HepG2 (cell line): ENCODE measurements around the gene DOCK3. TPM values are rescaled to one million over a fixed set of nuclear protein-coding genes. Genes with fewer than 3 reads are reported as not detected.

Experiments
- ATAC-seq: fragments of 200-7000 bp; cut with Tn5 transposase; 3 replicates; pipeline ENCODE4 v1.9.1; 2020; ENCODE audit warnings: mild to moderate bottlenecking, moderate library complexity
- BruUV-seq: library from RNA; stranded (reverse); fragments of 400-500 nt; replicated peaks from 2 replicates; lab custom pipeline; 2021; lab: Mats Ljungman, UMichigan
- CTCF ChIA-PET: fragments of 300-600 bp; formaldehyde crosslinking; extraction: SDS; loops from one replicate; lab custom pipeline; 2021; ENCODE audit warnings: low total read pairs, inconsistent platforms, low intra/inter-chr PET ratio; lab: Yijun Ruan, JAX
- POLR2A ChIA-PET: fragments of 350-600 bp; sonication (Branson Sonifier 250); formaldehyde crosslinking; loops from one replicate; lab custom pipeline; 2020; ENCODE audit warnings: antibody characterized with exemption, inconsistent platforms; lab: Yijun Ruan, JAX
- DNase-seq: peaks from one replicate; pipeline ENCODE4 v3.0.0-alpha.2; 2015; ENCODE audit warnings: low spot score
- FAIRE-seq: peaks from 3 replicates; lab custom pipeline; 2011; peaks lifted over from hg19 to GRCh38; lab: Jason Lieb, UNC
- H2AFZ ChIP-seq: one replicate; pipeline ENCODE4 v1.6.1; 2011; ENCODE audit warnings: low read length, inconsistent platforms
- H3K27ac ChIP-seq: fragments of 300-600 bp; 3 replicates; pipeline ENCODE4 v1.8.0; 2011; ENCODE audit warnings: mixed run types, mild to moderate bottlenecking, mixed read lengths, low read length, inconsistent platforms; ENCODE audit not compliant: insufficient read depth; ENCODE audit errors: extremely low read length
- H3K27me3 ChIP-seq, 2 experiments: fragments of 200-600 bp in 1 of 2; 2 replicates in 1 of 2; 3 replicates in 1 of 2; pipeline versions ENCODE4 v1.6.0 to v1.8.0; 2011; ENCODE audit warnings: low read length in 2 of 2, mild to moderate bottlenecking in 2 of 2, moderate library complexity in 2 of 2, inconsistent platforms in 1 of 2; ENCODE audit not compliant: insufficient read depth in 2 of 2, control insufficient read depth in 1 of 2
- H3K36me3 ChIP-seq, 2 experiments: fragments of 200-600 bp in 1 of 2; replicated peaks in 1 of 2; 2 replicates in 1 of 2; 3 replicates in 1 of 2; pipeline versions ENCODE4 v1.5.1 to v1.8.0; 2011; ENCODE audit warnings: low read length in 2 of 2, inconsistent platforms in 1 of 2; ENCODE audit not compliant: insufficient read depth in 2 of 2, control insufficient read depth in 1 of 2
- H3K4me1 ChIP-seq: 2 replicates; pipeline ENCODE4 v1.5.1; 2012; ENCODE audit warnings: low read length, inconsistent platforms; ENCODE audit not compliant: insufficient read depth
- H3K4me2 ChIP-seq: 2 replicates; pipeline ENCODE4 v1.6.0; 2011; ENCODE audit warnings: low read depth, low read length, inconsistent platforms
- H3K4me3 ChIP-seq, 3 experiments: fragments of 200-600 bp in 1 of 3; sonication (generic), shearing (Covaris generic) in 1 of 3; replicated peaks in 1 of 3; 2 replicates each; pipeline ENCODE4 v1.5.1; 2011 to 2016; ENCODE audit warnings: low read length in 3 of 3, inconsistent platforms in 2 of 3, low read depth in 2 of 3, mild to moderate bottlenecking in 2 of 3, control low read depth in 1 of 3, mixed read lengths in 1 of 3; ENCODE audit not compliant: insufficient read depth in 1 of 3
- H3K79me2 ChIP-seq: one replicate; pipeline ENCODE4 v1.6.1; 2011; ENCODE audit warnings: low read length, inconsistent platforms; ENCODE audit not compliant: insufficient read depth
- H3K9ac ChIP-seq: 2 replicates; pipeline ENCODE4 v1.6.0; 2011; ENCODE audit warnings: mild to moderate bottlenecking, low read depth, low read length, inconsistent platforms; ENCODE audit not compliant: insufficient read depth
- H3K9me3 ChIP-seq: 2 replicates; pipeline ENCODE4 v1.5.1; 2012; ENCODE audit warnings: mild to moderate bottlenecking, low read length
- H4K20me1 ChIP-seq: 2 replicates; pipeline ENCODE4 v1.6.0; 2011; ENCODE audit warnings: inconsistent platforms, mild to moderate bottlenecking, low read length, moderate library complexity; ENCODE audit not compliant: insufficient read depth
- ATF7 ChIP-seq, 2 experiments: fragments of 450-650 bp in 1 of 2; sonication (generic) in 1 of 2; formaldehyde crosslinking in 1 of 2; IDR thresholded peaks; 2 replicates each; pipeline versions ENCODE4 v1.4.0 to v1.6.1; 2016 to 2020; ENCODE audit warnings: antibody characterized with exemption in 1 of 2, mild to moderate bottlenecking in 1 of 2, missing genetic modification reagents in 1 of 2
- CBX5 ChIP-seq: sonication (generic); formaldehyde crosslinking; IDR thresholded peaks from 2 replicates; pipeline ENCODE4 v1.4.0; 2020; ENCODE audit warnings: missing genetic modification reagents, borderline replicate concordance
- E2F2 ChIP-seq: sonication (generic); formaldehyde crosslinking; IDR thresholded peaks from 2 replicates; pipeline ENCODE4 v1.4.0; 2020; ENCODE audit warnings: missing genetic modification reagents, borderline replicate concordance
- HNF1B ChIP-seq: sonication (generic); formaldehyde crosslinking; IDR thresholded peaks from 2 replicates; pipeline ENCODE4 v1.5.1; 2020; ENCODE audit warnings: mild to moderate bottlenecking, moderate library complexity, missing genetic modification reagents
- NFE2 ChIP-seq: sonication (generic); formaldehyde crosslinking; IDR thresholded peaks from 2 replicates; pipeline ENCODE4 v1.4.0; 2020; ENCODE audit warnings: missing genetic modification reagents
- PRDM15 ChIP-seq: sonication (generic); formaldehyde crosslinking; IDR thresholded peaks from 2 replicates; pipeline ENCODE4 v1.4.0; 2020; ENCODE audit warnings: missing genetic modification reagents
- REPIN1 ChIP-seq: sonication (generic); formaldehyde crosslinking; IDR thresholded peaks from 2 replicates; pipeline ENCODE4 v1.8.0; 2022; ENCODE audit warnings: missing genetic modification reagents, low read depth, mild to moderate bottlenecking, borderline replicate concordance
- SP1 ChIP-seq, 2 experiments: fragments of 450-650 bp in 1 of 2; sonication (generic) in 1 of 2; formaldehyde crosslinking in 1 of 2; IDR thresholded peaks; 2 replicates each; pipeline versions ENCODE4 v1.4.0 to v1.6.1; 2016 to 2020; ENCODE audit warnings: missing genetic modification reagents in 1 of 2
- SYNCRIP ChIP-seq: fragments of 200-400 bp; formaldehyde crosslinking; IDR thresholded peaks from 2 replicates; pipeline ENCODE4 v1.6.1; 2018; ENCODE audit warnings: mild to moderate bottlenecking, low read depth, low read length; ENCODE audit not compliant: insufficient read depth
- TGIF2 ChIP-seq: IDR thresholded peaks from 2 replicates; pipeline ENCODE4 v1.6.1; 2016; ENCODE audit warnings: control low read depth, missing compliant biosample characterization
- ZNF276 ChIP-seq: sonication (generic); formaldehyde crosslinking; IDR thresholded peaks from 2 replicates; pipeline ENCODE4 v1.4.0; 2020; ENCODE audit warnings: mild to moderate bottlenecking, low read depth, missing genetic modification reagents
- ZNF740 ChIP-seq: sonication (generic); formaldehyde crosslinking; IDR thresholded peaks from 2 replicates; pipeline ENCODE4 v1.4.0; 2020; ENCODE audit warnings: missing genetic modification reagents
- ZNF773 ChIP-seq: sonication (generic); formaldehyde crosslinking; IDR thresholded peaks from 2 replicates; pipeline ENCODE4 v1.4.0; 2020; ENCODE audit warnings: missing genetic modification reagents, borderline replicate concordance
- ZNF775 ChIP-seq: sonication (generic); formaldehyde crosslinking; IDR thresholded peaks from 2 replicates; pipeline ENCODE4 v1.4.0; 2020; ENCODE audit warnings: missing genetic modification reagents, mild to moderate bottlenecking, moderate library complexity, borderline replicate concordance
- WGBS: methylation state at CpG from one replicate; pipeline ENCODE4 v1.1.6; 2017; ENCODE audit warnings: low lambda C conversion rate; 5-methylcytosine and 5-hydroxymethylcytosine counted together
- in situ Hi-C: cut with HindIII; loops from 2 replicates; pipeline ENCODE4 v1.10.0; 2017; ENCODE audit warnings: low pct_unique_long_range_greater_than_20kb; ENCODE audit not compliant: extremely low pct_ligation_motif_present
- intact Hi-C: fragments of 100-400 bp; cut with micrococcal nuclease; formaldehyde crosslinking; loops from one replicate; pipeline ENCODE4 v1.10.0; 2022; ENCODE audit not compliant: unreplicated experiment
- polyA plus RNA-seq, 8 experiments: library from polyadenylated mRNA; depleted of rRNA in 3 of 8; stranded (reverse) in 7 of 8; unstranded in 1 of 8; fragments of >200 nt; fragmentation: Illumina TruSeq in 4 of 8; extraction: Trizol in 4 of 8; gene quantifications; 2 replicates each; pipeline versions ENCODE4 v1.2.1 to v1.2.3, GENCODE V29; 2011 to 2016; ENCODE audit warnings: low read depth in 4 of 8, missing spikeins in 1 of 8, mixed read lengths in 1 of 8; ENCODE audit not compliant: insufficient read depth in 1 of 8
- total RNA-seq, 5 experiments: library from RNA; depleted of rRNA; stranded (reverse); fragments of >200 nt; fragmentation: Illumina TruSeq; extraction: Trizol; gene quantifications; 2 replicates each; pipeline ENCODE4 v1.2.3, GENCODE V29; 2016; ENCODE audit warnings: low read depth in 1 of 5

The DOCK3 gene
- total and polyA plus RNA-seq, 2 of the 13 experiments (the other 11 are each of a cell fraction or from before 2014, with no cell fraction given), result not detected

GRCh38 chr3:50637945-50638344, 36.8 kb upstream of the DOCK3 start:
- in situ Hi-C loops, result no loop called here
- Histone ChIP-seq H3K36me3 (peaks cover 3 to 22% of the 10 kb centered on the region in 2 experiments), H3K9ac (no peak overlapping the region), H3K4me3 (no peak overlapping the region)
- no TSS peak for BruUV-seq
- no peak for TF ChIP-seq TGIF2 (CRISPR knock-in tag)
- TF ChIP-seq ATF7 (IDR thresholded peaks at IDR 0.05), result no peak
- TF ChIP-seq ATF7 (CRISPR knock-in tag; IDR thresholded peaks at IDR 0.05), result no peak
- TF ChIP-seq PRDM15 (CRISPR knock-in tag), result no peak
- TF ChIP-seq NFE2, result no peak
- no peak for TF ChIP-seq CBX5
- no peak for TF ChIP-seq ZNF740 (CRISPR knock-in tag)
- no peak for TF ChIP-seq SYNCRIP
- TF ChIP-seq ZNF775, result no peak
- TF ChIP-seq HNF1B (CRISPR knock-in tag), result no peak
- no peak for TF ChIP-seq ZNF773 (CRISPR knock-in tag)
- TF ChIP-seq ZNF276 (CRISPR knock-in tag), result no peak
- TF ChIP-seq REPIN1 (CRISPR knock-in tag), result no peak
- TF ChIP-seq E2F2, result no peak
- no peak for TF ChIP-seq SP1 (IDR thresholded peaks at IDR 0.05)
- no peak for TF ChIP-seq SP1 (CRISPR knock-in tag; IDR thresholded peaks at IDR 0.05)
- TF ChIP-seq, all 625 proteins: peak for 0
- H3K79me2 ChIP-seq, result no peaks in the 10 kb centered on the region
- H4K20me1 ChIP-seq, result peaks cover 3% of the 10 kb centered on the region; the same call in 1 of the 2 replicates
- FAIRE-seq (no peak), ATAC-seq (no peak), DNase-seq (no peak)
- WGBS, result 87% methylated on average over 3 of the region's 3 CpGs
- H3K27ac ChIP-seq, result no peak overlapping the region
- H3K4me1 ChIP-seq, result no peaks in the 10 kb centered on the region
- no peak overlapping the region for H3K4me2 ChIP-seq
- no peaks in the 10 kb centered on the region for H3K27me3 ChIP-seq
- no peak overlapping the region for H2AFZ ChIP-seq
- CTCF ChIA-PET, result no interaction called here
- POLR2A ChIA-PET, result no interaction called here
- H3K9me3 ChIP-seq, result no peaks in the 10 kb centered on the region
- intact Hi-C loops, result no loop called here
